Activated CD4-positive, alpha-beta T cell treated with anti-CD3 and anti-CD28 coated beads for 1 hour (primary cell): Measurements from ENCODE around the gene DIABLO.
"Not testable (repeated sequence)": the region's sequence is repeated elsewhere in the genome, so short reads cannot be mapped to it uniquely, and the experiment has no call there.

Experiments
- DNase-seq: peaks from one replicate; pipeline ENCODE4 v3.0.0-alpha.2; 2020

The DIABLO gene

GRCh38 chr12:122208073-122208820 lies 17.6 kb downstream of the DIABLO start:
- no peak for DNase-seq

GRCh38 chr12:122207391-122207790 lies 18.5 kb downstream of the DIABLO start:
- DNase-seq = no peak

- no peak for DNase-seq
Measured at GRCh38 chr12:122206976-122207375, 18.9 kb downstream of the DIABLO start.

GRCh38 chr12:122206111-122206881 lies 19.6 kb downstream of the DIABLO start:
- no peak for DNase-seq

- DNase-seq = no peak
Measured at GRCh38 chr12:122205053-122205925, 20.6 kb downstream of the DIABLO start.

GRCh38 chr12:122204167-122205052 lies 21.4 kb downstream of the DIABLO start:
- DNase-seq = no peak

GRCh38 chr12:122203301-122204166 lies 22.3 kb downstream of the DIABLO start, which contains the start of gene B3GNT4:
Gene B3GNT4, plus strand, starts transcription at chr12:122203709. Its CDS starts 910 bp downstream, at chr12:122204619.
- DNase-seq = peak; percentile 58

- DNase-seq = not testable (repeated sequence)
Measured at GRCh38 chr12:122202811-122203210, 23.0 kb downstream of the DIABLO start.

GRCh38 chr12:122202017-122202416 lies 23.8 kb downstream of the DIABLO start:
- no peak for DNase-seq

GRCh38 chr12:122201381-122201780 lies 24.5 kb downstream of the DIABLO start:
- DNase-seq = no peak

- DNase-seq = no peak
Measured at GRCh38 chr12:122200541-122201175, 25.2 kb downstream of the DIABLO start.

GRCh38 chr12:122199484-122200355 lies 26.1 kb downstream of the DIABLO start:
- DNase-seq = no peak

- no peak for DNase-seq
Measured at GRCh38 chr12:122197612-122197966, 28.3 kb downstream of the DIABLO start.

- no peak for DNase-seq
Measured at GRCh38 chr12:122195405-122195804, 30.4 kb downstream of the DIABLO start.

GRCh38 chr12:122194804-122195203 lies 31.0 kb downstream of the DIABLO start:
- no peak for DNase-seq

GRCh38 chr12:122192441-122192840 lies 33.4 kb downstream of the DIABLO start:
- DNase-seq = no peak

- DNase-seq = no peak
Measured at GRCh38 chr12:122190842-122191668, 34.8 kb downstream of the DIABLO start.

GRCh38 chr12:122189626-122190475 lies 36.0 kb downstream of the DIABLO start:
- DNase-seq = no peak
